ENCODE measurements around the gene RAP1GDS1. TPM values are rescaled to one million over a fixed set of nuclear protein-coding genes. Genes with fewer than 3 reads are reported as not detected.

Gene RAP1GDS1
- total RNA-seq, 1 donor from 2014 or later, result 31.6 TPM

- Mint-ChIP-seq H3K27me3 (no peaks in the 10 kb centered on the region), H3K4me3 (no peak overlapping the region), H3K36me3 (peaks cover 19% of the 10 kb centered on the region), H3K9me3 (no peaks in the 10 kb centered on the region), H3K27ac (no peak overlapping the region), H3K4me1 (ENCODE audit: unreplicated experiment) (no peaks in the 10 kb centered on the region)
- no peak for DNase-seq (ENCODE audit: extremely low spot score, unreplicated experiment)
- TF ChIP-seq, protein P1, sequence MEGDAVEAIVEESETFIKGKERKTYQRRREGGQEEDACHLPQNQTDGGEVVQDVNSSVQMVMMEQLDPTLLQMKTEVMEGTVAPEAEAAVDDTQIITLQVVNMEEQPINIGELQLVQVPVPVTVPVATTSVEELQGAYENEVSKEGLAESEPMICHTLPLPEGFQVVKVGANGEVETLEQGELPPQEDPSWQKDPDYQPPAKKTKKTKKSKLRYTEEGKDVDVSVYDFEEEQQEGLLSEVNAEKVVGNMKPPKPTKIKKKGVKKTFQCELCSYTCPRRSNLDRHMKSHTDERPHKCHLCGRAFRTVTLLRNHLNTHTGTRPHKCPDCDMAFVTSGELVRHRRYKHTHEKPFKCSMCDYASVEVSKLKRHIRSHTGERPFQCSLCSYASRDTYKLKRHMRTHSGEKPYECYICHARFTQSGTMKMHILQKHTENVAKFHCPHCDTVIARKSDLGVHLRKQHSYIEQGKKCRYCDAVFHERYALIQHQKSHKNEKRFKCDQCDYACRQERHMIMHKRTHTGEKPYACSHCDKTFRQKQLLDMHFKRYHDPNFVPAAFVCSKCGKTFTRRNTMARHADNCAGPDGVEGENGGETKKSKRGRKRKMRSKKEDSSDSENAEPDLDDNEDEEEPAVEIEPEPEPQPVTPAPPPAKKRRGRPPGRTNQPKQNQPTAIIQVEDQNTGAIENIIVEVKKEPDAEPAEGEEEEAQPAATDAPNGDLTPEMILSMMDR (conservative IDR thresholded peaks at IDR 0.05), result no peak
Observed at GRCh38 chr4:98434816-98435215, 173.6 kb downstream of the RAP1GDS1 start.

DNA sequence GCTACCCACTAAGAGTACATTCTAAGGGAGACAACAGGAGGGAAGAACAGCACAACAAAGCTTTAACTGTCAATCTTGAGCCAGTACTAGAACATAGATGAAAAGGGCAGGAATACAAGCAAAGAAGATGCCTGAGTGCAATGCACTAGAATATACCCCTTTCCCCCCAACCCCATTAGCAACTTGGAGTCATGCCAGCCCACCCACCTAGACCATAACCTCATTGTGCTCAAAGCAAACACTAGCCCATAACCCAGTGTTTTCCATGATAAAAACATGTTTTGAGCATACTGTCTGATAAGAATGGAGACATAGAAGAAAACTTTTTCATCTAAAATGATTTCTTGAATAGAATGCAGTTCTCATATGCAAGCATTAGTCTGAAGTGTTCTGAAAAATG, 183.2 kb downstream of the RAP1GDS1 start:
- no peak overlapping the region for H3K27ac Mint-ChIP-seq
- TF ChIP-seq, protein P1 (conservative IDR thresholded peaks at IDR 0.05), result no peak
- no peaks in the 10 kb centered on the region for H3K27me3 Mint-ChIP-seq
- no peak overlapping the region for H3K4me3 Mint-ChIP-seq
- peaks cover 19% of the 10 kb centered on the region for H3K36me3 Mint-ChIP-seq
- H3K4me1 Mint-ChIP-seq (ENCODE audit: unreplicated experiment), result no peaks in the 10 kb centered on the region
- no peak for DNase-seq (ENCODE audit: extremely low spot score, unreplicated experiment)
- no peaks in the 10 kb centered on the region for H3K9me3 Mint-ChIP-seq

DNA sequence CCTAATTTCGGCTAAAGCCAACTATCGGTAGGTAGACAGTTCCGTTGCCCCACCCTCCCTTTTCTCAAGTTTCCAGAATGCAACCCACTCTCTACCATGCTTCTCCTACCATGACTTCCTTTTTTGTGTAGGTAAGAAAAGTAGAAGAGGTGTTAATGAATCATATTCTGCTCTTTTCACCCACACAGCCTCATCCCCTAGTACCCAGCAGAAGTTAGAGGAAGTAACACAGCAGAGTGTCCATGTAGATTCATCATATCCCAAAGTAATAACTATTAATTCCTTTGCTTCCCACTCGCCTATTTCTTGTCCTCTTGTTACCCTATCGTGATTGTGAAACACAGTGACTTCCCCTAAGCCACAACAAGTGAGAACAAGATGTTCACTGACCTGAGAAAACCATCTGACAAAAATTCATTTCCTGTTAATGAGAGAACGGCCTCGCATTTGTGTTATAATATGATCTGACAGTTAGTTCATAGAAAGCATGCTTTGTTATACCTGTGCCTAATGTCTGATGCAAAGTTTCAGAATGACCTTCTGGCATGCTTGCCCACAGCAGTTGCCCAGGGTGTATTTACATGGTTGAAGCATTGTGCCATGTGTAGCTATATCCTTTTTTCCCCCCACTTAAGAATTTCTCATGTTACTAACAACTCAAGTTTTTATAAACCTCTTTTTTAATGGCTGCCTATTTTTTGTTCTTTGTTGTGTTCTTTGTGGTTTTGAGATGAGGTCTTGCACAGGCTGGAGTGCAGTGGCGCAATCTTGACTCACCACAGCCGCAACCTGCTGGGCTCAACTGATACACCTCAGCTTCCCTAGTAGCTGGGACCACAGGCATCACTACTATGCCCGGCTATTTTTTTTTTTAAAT, 185.6 kb downstream of the RAP1GDS1 start:
- no peaks in the 10 kb centered on the region for H3K9me3 Mint-ChIP-seq
- DNase-seq (ENCODE audit: extremely low spot score, unreplicated experiment), result no peak
- H3K27me3 Mint-ChIP-seq, result no peaks in the 10 kb centered on the region
- H3K27ac Mint-ChIP-seq, result no peak overlapping the region
- H3K36me3 Mint-ChIP-seq, result peaks cover 11% of the 10 kb centered on the region
- H3K4me3 Mint-ChIP-seq, result no peak overlapping the region
- H3K4me1 Mint-ChIP-seq (ENCODE audit: unreplicated experiment), result no peaks in the 10 kb centered on the region
- TF ChIP-seq, protein P1 (conservative IDR thresholded peaks at IDR 0.05), result no peak

- H3K4me3 Mint-ChIP-seq, result no peak overlapping the region
- TF ChIP-seq, protein P1 (conservative IDR thresholded peaks at IDR 0.05), result no peak
- no peaks in the 10 kb centered on the region for H3K27me3 Mint-ChIP-seq
- peaks cover 4% of the 10 kb centered on the region for H3K36me3 Mint-ChIP-seq
- no peaks in the 10 kb centered on the region for H3K4me1 Mint-ChIP-seq (ENCODE audit: unreplicated experiment)
- no peak for DNase-seq (ENCODE audit: extremely low spot score, unreplicated experiment)
- no peak overlapping the region for H3K27ac Mint-ChIP-seq
- no peaks in the 10 kb centered on the region for H3K9me3 Mint-ChIP-seq
Observed at GRCh38 chr4:98447648-98448047, 186.5 kb downstream of the RAP1GDS1 start.

DNA sequence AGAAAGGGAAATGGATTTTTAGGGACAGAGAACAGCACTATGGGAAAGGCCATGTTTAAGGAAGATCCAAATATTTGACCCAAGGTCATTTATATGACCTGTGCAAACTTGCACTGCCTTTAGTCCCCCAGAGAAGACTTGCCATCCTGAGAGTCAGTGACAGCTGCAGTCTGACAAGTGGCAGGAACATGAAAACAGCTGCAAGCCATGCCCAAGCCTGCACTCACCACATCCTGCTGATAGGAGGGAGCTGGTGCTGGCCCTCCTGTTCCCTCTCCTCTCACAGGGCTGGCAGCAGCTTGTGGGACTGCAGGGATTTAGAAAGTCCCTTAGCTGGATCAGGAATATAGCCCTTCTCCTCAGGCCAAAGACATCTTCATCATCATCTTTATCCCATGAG, 187.7 kb downstream of the RAP1GDS1 start:
- DNase-seq (ENCODE audit: extremely low spot score, unreplicated experiment), result no peak

More for the DNA sequence above, 187.7 kb downstream of the RAP1GDS1 start:
- no peak overlapping the region for H3K27ac Mint-ChIP-seq
- H3K27me3 Mint-ChIP-seq, result no peaks in the 10 kb centered on the region
- TF ChIP-seq, protein P1 (conservative IDR thresholded peaks at IDR 0.05), result no peak
- no peaks in the 10 kb centered on the region for H3K9me3 Mint-ChIP-seq
- no peaks in the 10 kb centered on the region for H3K4me1 Mint-ChIP-seq (ENCODE audit: unreplicated experiment)
- peaks cover 4% of the 10 kb centered on the region for H3K36me3 Mint-ChIP-seq
- no peak overlapping the region for H3K4me3 Mint-ChIP-seq

All from type B pancreatic cell (in vitro differentiated cells).